OCI-LY1 (cell line): ENCODE measurements around the gene F2R.

Source experiments
- H2AFZ ChIP-seq: fragments of 200-600 bp; sonication (generic), shearing (Covaris generic); 2 replicates; pipeline ENCODE4 v1.6.0; 2014; ENCODE audit warnings: antibody characterized with exemption, mild to moderate bottlenecking, low read length
- H3F3A ChIP-seq: fragments of 200-600 bp; sonication (generic), shearing (Covaris generic); 2 replicates; pipeline ENCODE4 v1.6.0; 2014; ENCODE audit warnings: mild to moderate bottlenecking, antibody characterized with exemption, low read length, moderate library complexity; ENCODE audit not compliant: insufficient read depth
- H3K27ac ChIP-seq: fragments of 200-600 bp; sonication (generic); 2 replicates; pipeline ENCODE4 v1.5.1; 2014; ENCODE audit warnings: low read length, mixed run types, mild to moderate bottlenecking, low read depth; ENCODE audit not compliant: poor library complexity, severe bottlenecking
- H3K27me3 ChIP-seq: fragments of 200-600 bp; sonication (generic); 2 replicates; pipeline ENCODE4 v1.6.0; 2014; ENCODE audit warnings: antibody characterized with exemption, mild to moderate bottlenecking, low read length, moderate library complexity; ENCODE audit not compliant: insufficient read depth
- H3K36me3 ChIP-seq: fragments of 200-600 bp; sonication (generic); 2 replicates; pipeline ENCODE4 v1.6.1; 2014; ENCODE audit warnings: mild to moderate bottlenecking, antibody characterized with exemption, low read length, moderate library complexity, mixed read lengths; ENCODE audit not compliant: insufficient read depth
- H3K4me1 ChIP-seq: fragments of 200-600 bp; sonication (generic); 2 replicates; pipeline ENCODE4 v1.5.1; 2014; ENCODE audit warnings: mild to moderate bottlenecking, low read length, moderate library complexity; ENCODE audit not compliant: insufficient read depth, severe bottlenecking
- H3K4me2 ChIP-seq: fragments of 200-600 bp; sonication (generic), shearing (Covaris generic); 2 replicates; pipeline ENCODE4 v1.6.1; 2014; ENCODE audit warnings: low read length
- H3K4me3 ChIP-seq: fragments of 200-600 bp; sonication (generic); 2 replicates; pipeline ENCODE4 v1.5.1; 2014; ENCODE audit warnings: low read length, low read depth, mild to moderate bottlenecking, mixed read lengths; ENCODE audit not compliant: poor library complexity, severe bottlenecking
- H3K79me2 ChIP-seq: fragments of 200-600 bp; shearing (Covaris generic); 2 replicates; pipeline ENCODE4 v1.6.1; 2016; ENCODE audit warnings: mixed run types, low read length, mixed read lengths; ENCODE audit not compliant: insufficient read depth
- H3K9ac ChIP-seq: fragments of 200-600 bp; sonication (generic), shearing (Covaris generic); 2 replicates; pipeline ENCODE4 v1.6.1; 2014; ENCODE audit warnings: mild to moderate bottlenecking, low read length, mixed read lengths
- H3K9me2 ChIP-seq: fragments of 200-600 bp; sonication (generic), shearing (Covaris generic); 2 replicates; pipeline ENCODE4 v1.6.1; 2014; ENCODE audit warnings: low read depth, mild to moderate bottlenecking, low read length, mixed read lengths
- H3K9me3 ChIP-seq: fragments of 200-600 bp; shearing (Covaris generic); 2 replicates; pipeline ENCODE4 v1.6.1; 2014; ENCODE audit warnings: low read length, mixed read lengths
- H4K20me1 ChIP-seq: fragments of 200-600 bp; sonication (generic), shearing (Covaris generic); 2 replicates; pipeline ENCODE4 v1.6.0; 2016; ENCODE audit warnings: mild to moderate bottlenecking, low read length; ENCODE audit not compliant: insufficient read depth
- CTCF ChIP-seq: fragments of 200-600 bp; sonication (generic), shearing (Covaris generic); IDR thresholded peaks from 2 replicates; pipeline ENCODE4 v1.5.1; 2017; ENCODE audit warnings: mild to moderate bottlenecking, antibody characterized with exemption, low read length, moderate library complexity, mixed read lengths
- EZH2 ChIP-seq: fragments of 200-600 bp; sonication (generic), shearing (Covaris generic); IDR thresholded peaks from 2 replicates; pipeline ENCODE4 v1.8.0; 2017; ENCODE audit warnings: borderline replicate concordance, mixed run types, mild to moderate bottlenecking, antibody characterized with exemption, low read length, moderate library complexity, mixed read lengths

F2R gene

DNA sequence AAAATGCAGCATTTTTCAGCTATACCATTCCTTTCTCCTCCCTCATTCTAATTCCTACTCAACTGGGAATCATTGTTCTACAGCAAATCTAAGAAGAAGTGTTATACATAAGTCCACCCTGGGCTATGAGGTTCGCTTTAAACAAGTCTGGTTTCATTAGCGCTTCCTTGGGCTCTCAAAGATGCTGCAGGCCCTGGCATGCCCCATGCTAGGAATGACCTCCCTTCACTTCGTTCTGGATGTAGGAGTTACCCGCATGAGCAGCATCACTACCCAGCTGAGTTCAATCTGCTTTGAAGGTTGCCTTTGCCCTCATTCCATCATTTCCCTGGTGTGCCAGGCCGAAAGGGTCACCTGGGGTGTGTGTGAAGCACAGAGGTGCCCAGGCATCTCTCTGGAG, 35.4 kb downstream of the F2R start:
- H3K36me3 ChIP-seq: no peaks in the 10 kb centered on the region
- H3K27me3 ChIP-seq: no peaks in the 10 kb centered on the region
- H3K9me3 ChIP-seq: no peaks in the 10 kb centered on the region
- H3K4me3 ChIP-seq: no peak overlapping the region
- no peak overlapping the region for H3K9ac ChIP-seq
- H3F3A ChIP-seq: no peaks in the 10 kb centered on the region
- H3K27ac ChIP-seq: no peak overlapping the region
- no peaks in the 10 kb centered on the region for H3K4me1 ChIP-seq
- H3K4me2 ChIP-seq: no peak overlapping the region
- TF ChIP-seq EZH2: no peak
- TF ChIP-seq CTCF: no peak
- H4K20me1 ChIP-seq: no peaks in the 10 kb centered on the region
- no peak overlapping the region for H2AFZ ChIP-seq
- no peaks in the 10 kb centered on the region for H3K9me2 ChIP-seq
- no peaks in the 10 kb centered on the region for H3K79me2 ChIP-seq

- H3K4me2 ChIP-seq: no peak overlapping the region
- no peak overlapping the region for H2AFZ ChIP-seq
Measured at GRCh38 chr5:76754668-76755078, 38.7 kb downstream of the F2R start.

GRCh38 chr5:76755779-76756637, 40.1 kb downstream of the F2R start:
- Histone ChIP-seq H3K27ac (no peak overlapping the region), H3K4me2 (no peak overlapping the region), H3F3A (no peaks in the 10 kb centered on the region), H4K20me1 (no peaks in the 10 kb centered on the region), H3K9ac (no peak overlapping the region), H3K9me3 (no peaks in the 10 kb centered on the region), H2AFZ (no peak overlapping the region), H3K4me1 (no peaks in the 10 kb centered on the region), H3K9me2 (no peaks in the 10 kb centered on the region), H3K36me3 (no peaks in the 10 kb centered on the region), H3K79me2 (no peaks in the 10 kb centered on the region), H3K27me3 (no peaks in the 10 kb centered on the region), H3K4me3 (no peak overlapping the region)
- TF ChIP-seq EZH2: no peak
- TF ChIP-seq CTCF: no peak

More at GRCh38 chr5:76754668-76755078, 38.7 kb downstream of the F2R start:
- no peak overlapping the region for H3K9ac ChIP-seq
- no peaks in the 10 kb centered on the region for H3K9me2 ChIP-seq
- H3K79me2 ChIP-seq: no peaks in the 10 kb centered on the region
- no peaks in the 10 kb centered on the region for H3K4me1 ChIP-seq
- no peaks in the 10 kb centered on the region for H3F3A ChIP-seq
- H3K27ac ChIP-seq: no peak overlapping the region
- H3K27me3 ChIP-seq: no peaks in the 10 kb centered on the region
- no peak for TF ChIP-seq CTCF
- no peak for TF ChIP-seq EZH2
- no peaks in the 10 kb centered on the region for H4K20me1 ChIP-seq
- H3K4me3 ChIP-seq: no peak overlapping the region
- no peaks in the 10 kb centered on the region for H3K36me3 ChIP-seq
- H3K9me3 ChIP-seq: no peaks in the 10 kb centered on the region
